A549 (cell line): ENCODE measurements around the gene TBCE.

Source experiments
- CBX2 ChIP-seq: fragments of 200-600 bp; sonication (generic); IDR thresholded peaks from 2 replicates; pipeline ENCODE4 v1.6.1; 2016; ENCODE audit warnings: low read depth, mild to moderate bottlenecking, borderline replicate concordance
- CBX8 ChIP-seq: fragments of 200-600 bp; sonication (generic); IDR thresholded peaks from 2 replicates; pipeline ENCODE4 v1.6.1; 2016
- EP300 ChIP-seq, 2 experiments: fragments of >200 bp; sonication (Bioruptor Twin); formaldehyde crosslinking; IDR thresholded peaks; 2 replicates in 1 of 2; 3 replicates in 1 of 2; pipeline ENCODE4 v1.6.1; 2016 to 2017
- ESRRA ChIP-seq: fragments of 150-350 bp; IDR thresholded peaks from 2 replicates; pipeline ENCODE4 v1.6.1; 2014; ENCODE audit warnings: mild to moderate bottlenecking, low read length, borderline replicate concordance
- HDAC2 ChIP-seq: fragments of 200-600 bp; sonication (generic); IDR thresholded peaks from 2 replicates; pipeline ENCODE4 v1.6.1; 2016
- MYC ChIP-seq: IDR thresholded peaks from 2 replicates; pipeline ENCODE4 v1.6.1; 2012; ENCODE audit warnings: mild to moderate bottlenecking, inconsistent platforms, low read length, improper control_type of control experiment, borderline replicate concordance
- POLR2A ChIP-seq: IDR thresholded peaks from 2 replicates; pipeline ENCODE4 v1.6.1; 2012; ENCODE audit warnings: mild to moderate bottlenecking, low read length
- TF ChIP-seq, protein P1 (sequence below): IDR thresholded peaks from 2 replicates; pipeline ENCODE4 v1.6.1; 2012
- TF ChIP-seq, protein P2 (sequence below): fragments of 450-650 bp; IDR thresholded peaks from 2 replicates; pipeline ENCODE4 v1.6.1; 2014; ENCODE audit warnings: antibody characterized with exemption
- TF ChIP-seq, protein P3 (sequence below): fragments of >200 bp; sonication (Bioruptor Twin); formaldehyde crosslinking; IDR thresholded peaks from 3 replicates; pipeline ENCODE4 v1.5.1; 2016
- TF ChIP-seq, protein P4 (sequence below): fragments of 200-600 bp; sonication (generic); IDR thresholded peaks from 2 replicates; pipeline ENCODE4 v1.6.1; 2016; ENCODE audit warnings: antibody characterized with exemption, mild to moderate bottlenecking, moderate library complexity

DNA sequence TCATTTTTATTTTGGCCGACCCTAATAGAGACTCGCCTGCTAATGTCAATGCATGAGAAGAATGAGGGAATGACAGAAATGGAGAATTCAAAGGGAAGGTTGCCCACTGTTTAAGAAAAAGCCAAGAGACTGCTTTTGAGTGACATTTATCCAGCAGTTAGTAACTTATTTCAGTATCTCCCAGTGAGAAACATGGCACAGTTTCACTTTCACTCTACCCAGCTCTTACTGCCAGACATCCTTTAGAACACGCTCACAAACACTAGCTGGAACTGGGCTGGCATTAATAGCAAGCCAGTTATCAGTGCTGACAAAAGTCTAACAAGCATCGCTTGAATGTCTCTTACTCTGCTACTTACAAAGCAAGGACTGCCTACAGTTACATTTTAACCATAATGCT, 30.3 kb upstream of the TBCE start:
- TF ChIP-seq ESRRA (no peak), HDAC2 (no peak), CBX8 (no peak), MYC (no peak), POLR2A (no peak), EP300 (IDR thresholded peaks at IDR 0.05) (no peak), CBX2 (no peak)
- TF ChIP-seq, protein P1, sequence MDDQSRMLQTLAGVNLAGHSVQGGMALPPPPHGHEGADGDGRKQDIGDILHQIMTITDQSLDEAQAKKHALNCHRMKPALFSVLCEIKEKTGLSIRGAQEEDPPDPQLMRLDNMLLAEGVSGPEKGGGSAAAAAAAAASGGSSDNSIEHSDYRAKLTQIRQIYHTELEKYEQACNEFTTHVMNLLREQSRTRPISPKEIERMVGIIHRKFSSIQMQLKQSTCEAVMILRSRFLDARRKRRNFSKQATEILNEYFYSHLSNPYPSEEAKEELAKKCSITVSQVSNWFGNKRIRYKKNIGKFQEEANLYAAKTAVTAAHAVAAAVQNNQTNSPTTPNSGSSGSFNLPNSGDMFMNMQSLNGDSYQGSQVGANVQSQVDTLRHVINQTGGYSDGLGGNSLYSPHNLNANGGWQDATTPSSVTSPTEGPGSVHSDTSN = no peak
- TF ChIP-seq, protein P2, sequence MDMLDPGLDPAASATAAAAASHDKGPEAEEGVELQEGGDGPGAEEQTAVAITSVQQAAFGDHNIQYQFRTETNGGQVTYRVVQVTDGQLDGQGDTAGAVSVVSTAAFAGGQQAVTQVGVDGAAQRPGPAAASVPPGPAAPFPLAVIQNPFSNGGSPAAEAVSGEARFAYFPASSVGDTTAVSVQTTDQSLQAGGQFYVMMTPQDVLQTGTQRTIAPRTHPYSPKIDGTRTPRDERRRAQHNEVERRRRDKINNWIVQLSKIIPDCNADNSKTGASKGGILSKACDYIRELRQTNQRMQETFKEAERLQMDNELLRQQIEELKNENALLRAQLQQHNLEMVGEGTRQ = no peak
- TF ChIP-seq, protein P3, sequence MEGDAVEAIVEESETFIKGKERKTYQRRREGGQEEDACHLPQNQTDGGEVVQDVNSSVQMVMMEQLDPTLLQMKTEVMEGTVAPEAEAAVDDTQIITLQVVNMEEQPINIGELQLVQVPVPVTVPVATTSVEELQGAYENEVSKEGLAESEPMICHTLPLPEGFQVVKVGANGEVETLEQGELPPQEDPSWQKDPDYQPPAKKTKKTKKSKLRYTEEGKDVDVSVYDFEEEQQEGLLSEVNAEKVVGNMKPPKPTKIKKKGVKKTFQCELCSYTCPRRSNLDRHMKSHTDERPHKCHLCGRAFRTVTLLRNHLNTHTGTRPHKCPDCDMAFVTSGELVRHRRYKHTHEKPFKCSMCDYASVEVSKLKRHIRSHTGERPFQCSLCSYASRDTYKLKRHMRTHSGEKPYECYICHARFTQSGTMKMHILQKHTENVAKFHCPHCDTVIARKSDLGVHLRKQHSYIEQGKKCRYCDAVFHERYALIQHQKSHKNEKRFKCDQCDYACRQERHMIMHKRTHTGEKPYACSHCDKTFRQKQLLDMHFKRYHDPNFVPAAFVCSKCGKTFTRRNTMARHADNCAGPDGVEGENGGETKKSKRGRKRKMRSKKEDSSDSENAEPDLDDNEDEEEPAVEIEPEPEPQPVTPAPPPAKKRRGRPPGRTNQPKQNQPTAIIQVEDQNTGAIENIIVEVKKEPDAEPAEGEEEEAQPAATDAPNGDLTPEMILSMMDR = no peak
- TF ChIP-seq, protein P4, sequence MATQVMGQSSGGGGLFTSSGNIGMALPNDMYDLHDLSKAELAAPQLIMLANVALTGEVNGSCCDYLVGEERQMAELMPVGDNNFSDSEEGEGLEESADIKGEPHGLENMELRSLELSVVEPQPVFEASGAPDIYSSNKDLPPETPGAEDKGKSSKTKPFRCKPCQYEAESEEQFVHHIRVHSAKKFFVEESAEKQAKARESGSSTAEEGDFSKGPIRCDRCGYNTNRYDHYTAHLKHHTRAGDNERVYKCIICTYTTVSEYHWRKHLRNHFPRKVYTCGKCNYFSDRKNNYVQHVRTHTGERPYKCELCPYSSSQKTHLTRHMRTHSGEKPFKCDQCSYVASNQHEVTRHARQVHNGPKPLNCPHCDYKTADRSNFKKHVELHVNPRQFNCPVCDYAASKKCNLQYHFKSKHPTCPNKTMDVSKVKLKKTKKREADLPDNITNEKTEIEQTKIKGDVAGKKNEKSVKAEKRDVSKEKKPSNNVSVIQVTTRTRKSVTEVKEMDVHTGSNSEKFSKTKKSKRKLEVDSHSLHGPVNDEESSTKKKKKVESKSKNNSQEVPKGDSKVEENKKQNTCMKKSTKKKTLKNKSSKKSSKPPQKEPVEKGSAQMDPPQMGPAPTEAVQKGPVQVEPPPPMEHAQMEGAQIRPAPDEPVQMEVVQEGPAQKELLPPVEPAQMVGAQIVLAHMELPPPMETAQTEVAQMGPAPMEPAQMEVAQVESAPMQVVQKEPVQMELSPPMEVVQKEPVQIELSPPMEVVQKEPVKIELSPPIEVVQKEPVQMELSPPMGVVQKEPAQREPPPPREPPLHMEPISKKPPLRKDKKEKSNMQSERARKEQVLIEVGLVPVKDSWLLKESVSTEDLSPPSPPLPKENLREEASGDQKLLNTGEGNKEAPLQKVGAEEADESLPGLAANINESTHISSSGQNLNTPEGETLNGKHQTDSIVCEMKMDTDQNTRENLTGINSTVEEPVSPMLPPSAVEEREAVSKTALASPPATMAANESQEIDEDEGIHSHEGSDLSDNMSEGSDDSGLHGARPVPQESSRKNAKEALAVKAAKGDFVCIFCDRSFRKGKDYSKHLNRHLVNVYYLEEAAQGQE = no peak
